Measurements from ENCODE around the gene SMKR1.

GRCh38 chr7:129503725-129504124, 1.4 kb downstream of the SMKR1 start:
- TF ChIP-seq POLR2AphosphoS5 (IDR thresholded peaks at IDR 0.05) (no peak), POLR2A (IDR thresholded peaks at IDR 0.05) (no peak)
- TF ChIP-seq, protein P1, sequence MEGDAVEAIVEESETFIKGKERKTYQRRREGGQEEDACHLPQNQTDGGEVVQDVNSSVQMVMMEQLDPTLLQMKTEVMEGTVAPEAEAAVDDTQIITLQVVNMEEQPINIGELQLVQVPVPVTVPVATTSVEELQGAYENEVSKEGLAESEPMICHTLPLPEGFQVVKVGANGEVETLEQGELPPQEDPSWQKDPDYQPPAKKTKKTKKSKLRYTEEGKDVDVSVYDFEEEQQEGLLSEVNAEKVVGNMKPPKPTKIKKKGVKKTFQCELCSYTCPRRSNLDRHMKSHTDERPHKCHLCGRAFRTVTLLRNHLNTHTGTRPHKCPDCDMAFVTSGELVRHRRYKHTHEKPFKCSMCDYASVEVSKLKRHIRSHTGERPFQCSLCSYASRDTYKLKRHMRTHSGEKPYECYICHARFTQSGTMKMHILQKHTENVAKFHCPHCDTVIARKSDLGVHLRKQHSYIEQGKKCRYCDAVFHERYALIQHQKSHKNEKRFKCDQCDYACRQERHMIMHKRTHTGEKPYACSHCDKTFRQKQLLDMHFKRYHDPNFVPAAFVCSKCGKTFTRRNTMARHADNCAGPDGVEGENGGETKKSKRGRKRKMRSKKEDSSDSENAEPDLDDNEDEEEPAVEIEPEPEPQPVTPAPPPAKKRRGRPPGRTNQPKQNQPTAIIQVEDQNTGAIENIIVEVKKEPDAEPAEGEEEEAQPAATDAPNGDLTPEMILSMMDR (IDR thresholded peaks at IDR 0.05): no peak
